Right lobe of liver (tissue), 6 donors: ENCODE results near the gene TXNDC2. TPM values are rescaled to one million over a fixed set of nuclear protein-coding genes. Genes with fewer than 3 reads are reported as not detected.

ENCODE experiments used
- ATAC-seq, 4 donors: fragments of 200-7000 bp; cut with Tn5 transposase; one replicate each; pipeline ENCODE4 v1.9.1; 2020; ENCODE audit warnings: mild to moderate bottlenecking in 4 of 4, moderate library complexity in 4 of 4
- DNase-seq, 3 donors: peaks; one replicate each; pipeline ENCODE4 v3.0.0-alpha.2; 2020
- H3K27ac ChIP-seq, 3 donors: fragments of 200-600 bp; one replicate each; pipeline ENCODE4 v1.8.0; 2022
- H3K27me3 ChIP-seq, 2 donors: fragments of 200-600 bp; one replicate each; pipeline ENCODE4 v1.8.0; 2022
- H3K36me3 ChIP-seq, 4 donors: fragments of 200-600 bp; sonication (generic) in 1 of 4; one replicate each; pipeline versions ENCODE4 v1.5.1 to v1.8.0; 2017 to 2022; ENCODE audit warnings: control low read depth in 1 of 4
- H3K4me1 ChIP-seq, 4 donors: fragments of 200-600 bp; sonication (generic) in 1 of 4; one replicate each; pipeline versions ENCODE4 v1.5.1 to v1.8.0; 2017 to 2022; ENCODE audit warnings: control low read depth in 1 of 4
- H3K4me3 ChIP-seq, 3 donors: fragments of 200-600 bp; one replicate each; pipeline ENCODE4 v1.8.0; 2022
- H3K9me3 ChIP-seq, 4 donors: fragments of 200-600 bp; sonication (generic) in 1 of 4; one replicate each; pipeline versions ENCODE4 v1.5.1 to v1.8.0; 2017 to 2022; ENCODE audit warnings: control low read depth in 1 of 4
- POLR2A ChIP-seq: fragments of 450-650 bp; IDR thresholded peaks from one replicate; pipeline ENCODE4 v1.6.1; 2017; ENCODE audit warnings: antibody characterized with exemption, mild to moderate bottlenecking
- WGBS: methylation state at CpG from one replicate; pipeline ENCODE4 v1.1.6; 2018; ENCODE audit warnings: low coverage, low lambda C conversion rate; ENCODE audit not compliant: insufficient coverage; ENCODE audit errors: missing lambda C conversion rate; 5-methylcytosine and 5-hydroxymethylcytosine counted together
- intact Hi-C, 2 donors: fragments of 100-400 bp; cut with DNase I; formaldehyde crosslinking; loops; one replicate each; pipeline versions ENCODE4 v1.11.2 to v1.14.1; 2022
- total RNA-seq, 6 experiments: library from RNA; depleted of rRNA in 2 of 6; stranded (reverse); fragments of >200 nt in 2 of 6; fragmentation: NEBNext Ultra II Directional in 3 of 6; extraction: Animal tissue kit (Norgen Biotek cat#: 25700) in 3 of 6; gene quantifications; one replicate each; pipeline versions ENCODE4 v1.1.0 to v1.2.4, GENCODE V29; 2016 to 2023
- TF ChIP-seq, protein P1 (sequence below), 4 donors: fragments of 200-600 bp in 3 of 4; fragments of 450-650 bp in 1 of 4; IDR thresholded peaks; one replicate each; pipeline versions ENCODE4 v1.5.1 to v1.8.0; 2016 to 2022; ENCODE audit warnings: antibody characterized with exemption in 4 of 4, mild to moderate bottlenecking in 2 of 4
- donor health status: DM: no; HTN: yes; CAD: no.
- donor health status: DM: no; HTN: no; CAD: no.
- donor health status: DM: no; HTN: no; CAD: no.
- donor health status: DM: no; HTN: yes; CAD: no.
- donor health status: DM: no; HTN: yes; CAD: no.

TXNDC2 gene
- total RNA-seq, 6 experiments from 2014 or later = not detected

DNA sequence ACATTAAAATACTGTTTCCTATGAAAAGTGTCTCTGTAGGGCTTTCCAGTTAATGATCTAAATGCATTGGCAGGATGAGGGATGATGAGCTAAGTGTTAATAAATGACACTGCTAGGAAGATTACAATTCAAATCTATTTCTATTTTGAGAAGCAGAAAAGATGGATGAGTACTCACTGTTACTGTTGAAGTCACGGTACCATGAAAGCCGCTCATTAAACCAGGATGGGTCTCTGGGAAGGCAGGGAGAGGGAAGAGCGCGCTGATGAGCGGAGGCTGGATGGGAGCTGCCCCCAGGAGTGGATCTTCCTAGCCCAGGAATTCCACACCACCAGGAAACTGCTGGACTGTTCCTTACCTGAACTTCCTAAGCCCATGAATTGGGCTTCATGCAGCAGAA lies 27.1 kb upstream of the TXNDC2 start:
- DNase-seq = no peak
- Histone ChIP-seq H3K9me3 (no peaks in the 10 kb centered on the region), H3K27me3 (no peaks in the 10 kb centered on the region), H3K36me3 (no peaks in the 10 kb centered on the region), H3K4me3 (no peak overlapping the region), H3K27ac (no peak overlapping the region), H3K4me1 (no peaks in the 10 kb centered on the region)
- intact Hi-C loops = no loop called here
- no peak for TF ChIP-seq POLR2A
- TF ChIP-seq, protein P1, sequence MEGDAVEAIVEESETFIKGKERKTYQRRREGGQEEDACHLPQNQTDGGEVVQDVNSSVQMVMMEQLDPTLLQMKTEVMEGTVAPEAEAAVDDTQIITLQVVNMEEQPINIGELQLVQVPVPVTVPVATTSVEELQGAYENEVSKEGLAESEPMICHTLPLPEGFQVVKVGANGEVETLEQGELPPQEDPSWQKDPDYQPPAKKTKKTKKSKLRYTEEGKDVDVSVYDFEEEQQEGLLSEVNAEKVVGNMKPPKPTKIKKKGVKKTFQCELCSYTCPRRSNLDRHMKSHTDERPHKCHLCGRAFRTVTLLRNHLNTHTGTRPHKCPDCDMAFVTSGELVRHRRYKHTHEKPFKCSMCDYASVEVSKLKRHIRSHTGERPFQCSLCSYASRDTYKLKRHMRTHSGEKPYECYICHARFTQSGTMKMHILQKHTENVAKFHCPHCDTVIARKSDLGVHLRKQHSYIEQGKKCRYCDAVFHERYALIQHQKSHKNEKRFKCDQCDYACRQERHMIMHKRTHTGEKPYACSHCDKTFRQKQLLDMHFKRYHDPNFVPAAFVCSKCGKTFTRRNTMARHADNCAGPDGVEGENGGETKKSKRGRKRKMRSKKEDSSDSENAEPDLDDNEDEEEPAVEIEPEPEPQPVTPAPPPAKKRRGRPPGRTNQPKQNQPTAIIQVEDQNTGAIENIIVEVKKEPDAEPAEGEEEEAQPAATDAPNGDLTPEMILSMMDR (IDR thresholded peaks at IDR 0.05) = no peak
- WGBS = 59% methylated on average over 4 of the region's 5 CpGs
- no peak for ATAC-seq

DNA sequence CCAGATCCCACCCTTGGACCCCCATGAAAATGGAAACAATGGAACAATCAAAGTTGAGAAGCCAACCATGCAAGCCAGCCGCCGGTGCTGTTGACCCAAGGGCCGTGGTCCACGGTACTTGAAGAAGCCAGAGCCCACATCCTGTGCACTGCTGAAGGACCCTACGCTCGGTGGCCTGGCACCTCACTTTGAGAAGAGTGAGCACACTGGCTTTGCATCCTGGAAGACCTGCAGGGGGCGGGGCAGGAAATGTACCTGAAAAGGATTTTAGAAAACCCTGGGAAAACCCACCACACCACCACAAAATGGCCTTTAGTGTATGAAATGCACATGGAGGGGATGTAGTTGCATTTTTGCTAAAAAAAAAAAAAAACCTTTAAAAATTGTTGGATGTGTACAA lies 26.5 kb upstream of the TXNDC2 start:
- H3K27me3 ChIP-seq = no peaks in the 10 kb centered on the region
- no peaks in the 10 kb centered on the region for H3K4me1 ChIP-seq
- TF ChIP-seq, protein P1 (IDR thresholded peaks at IDR 0.05) = no peak
- TF ChIP-seq POLR2A = no peak
- ATAC-seq = no peak
- intact Hi-C loops = no loop called here
- 81% methylated on average over 7 of the region's 7 CpGs for WGBS
- H3K36me3 ChIP-seq = no peaks in the 10 kb centered on the region
- no peaks in the 10 kb centered on the region for H3K9me3 ChIP-seq
- H3K27ac ChIP-seq = no peak overlapping the region
- no peak for DNase-seq
- H3K4me3 ChIP-seq = no peak overlapping the region

DNA sequence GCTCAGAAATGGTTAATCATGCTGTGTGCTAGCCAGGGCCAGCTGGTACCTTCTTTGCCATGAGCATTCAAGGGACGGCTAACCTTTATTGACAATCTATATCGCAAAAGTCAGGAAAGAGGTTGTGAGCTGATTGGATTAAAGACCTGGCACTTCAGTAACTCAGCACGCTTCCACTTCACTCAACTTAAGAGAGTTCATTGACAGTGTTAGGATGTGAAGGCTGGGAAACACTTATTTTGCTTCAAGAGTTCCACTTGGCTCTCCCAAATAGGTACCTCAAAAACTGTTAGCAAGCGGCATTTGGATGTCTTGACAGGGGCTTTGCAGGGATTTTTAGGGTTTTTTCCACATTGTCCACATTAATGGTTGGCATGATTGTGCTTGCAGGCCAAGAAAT lies 25.1 kb upstream of the TXNDC2 start:
- Histone ChIP-seq H3K4me1 (no peaks in the 10 kb centered on the region), H3K4me3 (no peak overlapping the region), H3K27ac (no peak overlapping the region), H3K27me3 (no peaks in the 10 kb centered on the region), H3K36me3 (no peaks in the 10 kb centered on the region), H3K9me3 (no peaks in the 10 kb centered on the region)
- intact Hi-C loops = no loop called here
- ATAC-seq (no peak), DNase-seq (no peak)
- TF ChIP-seq, protein P1 (IDR thresholded peaks at IDR 0.05) = no peak
- no peak for TF ChIP-seq POLR2A
- WGBS = 44% methylated on average over 4 of the region's 4 CpGs

DNA sequence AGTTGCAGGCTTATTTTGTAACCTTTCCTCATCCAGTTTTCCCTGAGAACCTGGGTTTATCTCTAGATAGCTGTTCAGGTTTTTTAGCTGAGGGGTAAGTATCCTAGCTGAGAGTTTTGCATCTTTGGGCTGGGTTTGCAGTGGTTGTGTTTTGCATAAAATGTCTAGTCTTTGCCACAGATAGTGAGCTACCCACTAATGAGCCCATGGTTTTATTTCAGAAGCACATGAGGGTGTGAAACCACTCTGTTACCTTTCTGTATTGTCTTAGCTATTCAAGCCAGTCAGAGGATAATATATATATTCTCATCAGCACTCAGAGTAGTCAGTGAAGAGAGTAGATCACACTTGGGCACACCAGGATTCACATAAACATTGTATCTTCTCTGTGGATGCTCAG lies 24.6 kb upstream of the TXNDC2 start:
- Histone ChIP-seq H3K27ac (no peak overlapping the region), H3K36me3 (no peaks in the 10 kb centered on the region), H3K4me1 (no peaks in the 10 kb centered on the region), H3K27me3 (no peaks in the 10 kb centered on the region), H3K9me3 (no peaks in the 10 kb centered on the region), H3K4me3 (no peak overlapping the region)
- ATAC-seq = no peak
- TF ChIP-seq, protein P1 (IDR thresholded peaks at IDR 0.05) = no peak
- TF ChIP-seq POLR2A = no peak
- intact Hi-C loops = no loop called here
- DNase-seq = no peak

DNA sequence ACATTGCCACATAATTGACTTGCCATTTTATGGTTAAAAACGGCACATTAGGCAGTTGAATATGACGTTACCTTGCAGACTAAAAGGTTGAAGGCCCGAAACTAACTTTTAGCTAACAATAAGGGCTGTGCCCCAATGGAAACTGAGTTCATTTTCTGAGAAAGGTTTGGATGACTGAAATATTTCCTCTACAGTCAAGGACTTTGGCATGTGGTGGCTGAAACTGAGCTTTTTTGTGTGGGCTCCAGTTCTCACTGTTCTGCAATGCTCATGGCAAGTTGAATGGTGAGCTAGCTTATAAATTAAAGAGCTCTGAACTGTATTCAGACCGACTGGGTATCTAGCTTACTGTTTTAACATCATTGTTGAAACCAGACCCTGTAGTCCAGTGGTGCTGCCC lies 23.8 kb upstream of the TXNDC2 start:
- H3K36me3 ChIP-seq = no peaks in the 10 kb centered on the region
- H3K27ac ChIP-seq = no peak overlapping the region
- H3K4me1 ChIP-seq = no peaks in the 10 kb centered on the region
- ATAC-seq (no peak), DNase-seq (no peak)
- WGBS = 43% methylated on average over 4 of the region's 4 CpGs
- TF ChIP-seq, protein P1 (IDR thresholded peaks at IDR 0.05) = no peak
- TF ChIP-seq POLR2A = no peak
- intact Hi-C loops = no loop called here
- H3K27me3 ChIP-seq = no peaks in the 10 kb centered on the region
- no peaks in the 10 kb centered on the region for H3K9me3 ChIP-seq
- no peak overlapping the region for H3K4me3 ChIP-seq
